Measurements from ENCODE around the gene ANXA6.
"Not testable (repeated sequence)": the region's sequence is repeated elsewhere in the genome, so short reads cannot be mapped to it uniquely, and the experiment has no call there.

ANXA6 gene

GRCh38 chr5:151198861-151199260 lies 41.3 kb upstream of the ANXA6 start:
- no peak for DNase-seq (ENCODE audit: low read depth, low spot score)
- TF ChIP-seq, protein P1, sequence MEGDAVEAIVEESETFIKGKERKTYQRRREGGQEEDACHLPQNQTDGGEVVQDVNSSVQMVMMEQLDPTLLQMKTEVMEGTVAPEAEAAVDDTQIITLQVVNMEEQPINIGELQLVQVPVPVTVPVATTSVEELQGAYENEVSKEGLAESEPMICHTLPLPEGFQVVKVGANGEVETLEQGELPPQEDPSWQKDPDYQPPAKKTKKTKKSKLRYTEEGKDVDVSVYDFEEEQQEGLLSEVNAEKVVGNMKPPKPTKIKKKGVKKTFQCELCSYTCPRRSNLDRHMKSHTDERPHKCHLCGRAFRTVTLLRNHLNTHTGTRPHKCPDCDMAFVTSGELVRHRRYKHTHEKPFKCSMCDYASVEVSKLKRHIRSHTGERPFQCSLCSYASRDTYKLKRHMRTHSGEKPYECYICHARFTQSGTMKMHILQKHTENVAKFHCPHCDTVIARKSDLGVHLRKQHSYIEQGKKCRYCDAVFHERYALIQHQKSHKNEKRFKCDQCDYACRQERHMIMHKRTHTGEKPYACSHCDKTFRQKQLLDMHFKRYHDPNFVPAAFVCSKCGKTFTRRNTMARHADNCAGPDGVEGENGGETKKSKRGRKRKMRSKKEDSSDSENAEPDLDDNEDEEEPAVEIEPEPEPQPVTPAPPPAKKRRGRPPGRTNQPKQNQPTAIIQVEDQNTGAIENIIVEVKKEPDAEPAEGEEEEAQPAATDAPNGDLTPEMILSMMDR (IDR thresholded peaks at IDR 0.05; ENCODE audit: low read depth, low read length): no peak
- in situ Hi-C loops (cut with HindIII; ENCODE audit: low sequenced_read_pairs): no loop called here

GRCh38 chr5:151197291-151197600 lies 39.7 kb upstream of the ANXA6 start:
- in situ Hi-C loops (cut with HindIII; ENCODE audit: low sequenced_read_pairs); DNase-seq (ENCODE audit: low read depth, low spot score); H3K4me3 ChIP-seq (ENCODE audit: low read depth, low read length): not testable (repeated sequence)

More at GRCh38 chr5:151198861-151199260, 41.3 kb upstream of the ANXA6 start:
- no peak overlapping the region for H3K4me3 ChIP-seq (ENCODE audit: low read depth, low read length)

DNA sequence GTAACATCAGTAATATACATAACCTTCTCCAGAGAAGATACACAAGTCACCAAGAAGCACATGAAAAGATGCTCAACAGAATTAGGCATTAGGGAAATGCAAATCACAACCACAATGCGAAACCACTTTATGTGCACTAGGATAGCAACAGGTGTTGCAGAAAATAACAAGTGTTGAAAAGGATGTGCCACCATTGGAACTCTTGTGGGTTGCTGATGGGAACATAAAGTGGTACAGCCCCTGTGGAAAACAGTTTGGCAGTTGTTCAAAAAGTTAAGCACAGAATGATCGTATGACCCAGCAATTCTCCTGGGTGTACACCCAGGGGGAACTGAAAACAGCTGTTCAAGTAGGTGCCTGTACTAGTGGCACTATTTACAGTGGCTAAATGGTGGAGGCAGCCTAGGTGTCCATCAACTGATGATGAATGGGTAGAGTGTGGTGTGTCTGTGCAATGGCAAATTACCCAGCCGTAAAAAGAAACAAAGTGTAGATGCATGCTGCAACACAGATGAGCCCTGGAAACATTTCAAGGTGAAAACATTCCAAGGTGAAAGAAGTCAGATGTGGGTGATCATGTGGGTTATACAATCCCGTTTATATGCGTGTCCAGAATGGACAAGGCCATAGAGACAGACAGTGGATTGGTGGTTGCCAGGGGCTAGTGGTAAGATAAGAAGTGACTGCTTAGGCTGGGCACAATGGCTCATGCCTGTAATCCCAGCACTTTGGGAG lies 39.1 kb upstream of the ANXA6 start:
- no peak for DNase-seq (ENCODE audit: low read depth, low spot score)
- in situ Hi-C loops (cut with HindIII; ENCODE audit: low sequenced_read_pairs): no loop called here
- TF ChIP-seq, protein P1 (IDR thresholded peaks at IDR 0.05; ENCODE audit: low read depth, low read length): no peak
- H3K4me3 ChIP-seq (ENCODE audit: low read depth, low read length): no peak overlapping the region

- TF ChIP-seq, protein P1 (IDR thresholded peaks at IDR 0.05; ENCODE audit: low read depth, low read length): no peak
- H3K4me3 ChIP-seq (ENCODE audit: low read depth, low read length): no peak overlapping the region
- in situ Hi-C loops (cut with HindIII; ENCODE audit: low sequenced_read_pairs): no loop called here
- DNase-seq (ENCODE audit: low read depth, low spot score): no peak
Measured at GRCh38 chr5:151195622-151196021, 38.0 kb upstream of the ANXA6 start.

DNA sequence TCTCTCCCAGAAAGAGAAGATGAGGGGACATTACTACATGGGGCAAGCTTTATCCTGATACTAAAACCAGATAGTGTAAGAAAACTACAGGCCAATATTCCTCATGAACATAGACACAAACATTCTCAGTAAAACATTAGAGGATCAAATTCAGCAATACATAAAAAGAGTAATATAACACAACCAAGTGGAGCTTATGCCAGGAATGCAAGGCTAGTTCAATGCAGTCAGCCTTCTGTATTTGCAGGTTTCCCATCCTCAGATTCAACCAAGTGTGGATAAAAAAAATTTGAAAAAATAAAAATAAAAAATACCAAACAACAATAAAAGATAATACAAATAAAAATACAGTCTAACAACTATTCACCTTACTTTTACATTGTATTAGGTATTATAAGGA lies 35.0 kb upstream of the ANXA6 start:
- in situ Hi-C loops (cut with HindIII; ENCODE audit: low sequenced_read_pairs): no loop called here
- no peak for DNase-seq (ENCODE audit: low read depth, low spot score)
- TF ChIP-seq, protein P1 (IDR thresholded peaks at IDR 0.05; ENCODE audit: low read depth, low read length): no peak
- H3K4me3 ChIP-seq (ENCODE audit: low read depth, low read length): no peak overlapping the region

GRCh38 chr5:151191661-151192060 lies 34.1 kb upstream of the ANXA6 start:
- no peak overlapping the region for H3K4me3 ChIP-seq (ENCODE audit: low read depth, low read length)
- in situ Hi-C loops (cut with HindIII; ENCODE audit: low sequenced_read_pairs): no loop called here
- no peak for DNase-seq (ENCODE audit: low read depth, low spot score)
- TF ChIP-seq, protein P1 (IDR thresholded peaks at IDR 0.05; ENCODE audit: low read depth, low read length): no peak

DNA sequence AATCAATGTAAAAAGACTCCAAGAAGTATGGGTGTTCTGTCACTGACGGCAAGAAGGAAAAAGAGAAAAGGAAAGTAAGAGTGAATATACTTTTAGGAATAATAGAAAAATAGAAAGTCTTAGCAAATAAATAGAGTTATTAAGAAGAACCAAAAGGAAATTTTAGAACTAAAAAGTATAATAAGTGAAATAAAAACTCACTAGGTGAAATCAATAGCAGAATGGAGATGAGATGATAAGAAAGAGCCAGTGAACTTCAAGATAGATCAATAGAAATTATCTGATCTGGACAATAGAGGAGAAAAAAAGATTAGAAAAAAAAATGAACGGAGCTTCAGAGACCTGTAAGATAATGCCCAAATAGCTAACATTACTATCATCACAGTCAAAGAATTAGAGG lies 31.6 kb upstream of the ANXA6 start:
- TF ChIP-seq, protein P1 (IDR thresholded peaks at IDR 0.05; ENCODE audit: low read depth, low read length): no peak
- in situ Hi-C loops (cut with HindIII; ENCODE audit: low sequenced_read_pairs): no loop called here
- DNase-seq (ENCODE audit: low read depth, low spot score): no peak
- no peak overlapping the region for H3K4me3 ChIP-seq (ENCODE audit: low read depth, low read length)
